Neutrophil (primary cell): Measurements from ENCODE around the gene ITGB8.
"Not testable (repeated sequence)": the region's sequence is repeated elsewhere in the genome, so short reads cannot be mapped to it uniquely, and the experiment has no call there.

Experiments used
- H3K27ac ChIP-seq: fragments of 200-600 bp; sonication (generic); 2 replicates; pipeline ENCODE4 v1.5.1; 2016; ENCODE audit warnings: mild to moderate bottlenecking, moderate library complexity
- H3K27me3 ChIP-seq: fragments of 200-600 bp; sonication (generic); 2 replicates; pipeline ENCODE4 v1.6.0; 2016; ENCODE audit warnings: mild to moderate bottlenecking
- H3K36me3 ChIP-seq: fragments of 200-600 bp; sonication (generic); 2 replicates; pipeline ENCODE4 v1.5.1; 2017
- H3K4me1 ChIP-seq, 2 experiments: fragments of 200-600 bp in 1 of 2; sonication (generic) in 1 of 2; 1 replicate in 1 of 2; 2 replicates in 1 of 2; pipeline versions ENCODE4 v1.5.1 to v1.6.1; 2013 to 2016; ENCODE audit warnings: low read depth in 1 of 2, low read length in 1 of 2, mild to moderate bottlenecking in 1 of 2, moderate library complexity in 1 of 2; ENCODE audit not compliant: control insufficient read depth in 1 of 2, insufficient read depth in 1 of 2
- H3K4me3 ChIP-seq, 2 experiments: fragments of 200-600 bp in 1 of 2; sonication (generic) in 1 of 2; 1 replicate in 1 of 2; 2 replicates in 1 of 2; pipeline ENCODE4 v1.5.1; 2013 to 2016; ENCODE audit warnings: low read depth in 1 of 2, low read length in 1 of 2, mild to moderate bottlenecking in 1 of 2, moderate library complexity in 1 of 2
- H3K9me3 ChIP-seq: fragments of 200-600 bp; sonication (generic); 2 replicates; pipeline ENCODE4 v1.5.1; 2016
- TF ChIP-seq, protein P1 (sequence below): fragments of 200-600 bp; sonication (generic); IDR thresholded peaks from 2 replicates; pipeline ENCODE4 v1.5.1; 2016; ENCODE audit warnings: antibody characterized with exemption

Gene ITGB8

DNA sequence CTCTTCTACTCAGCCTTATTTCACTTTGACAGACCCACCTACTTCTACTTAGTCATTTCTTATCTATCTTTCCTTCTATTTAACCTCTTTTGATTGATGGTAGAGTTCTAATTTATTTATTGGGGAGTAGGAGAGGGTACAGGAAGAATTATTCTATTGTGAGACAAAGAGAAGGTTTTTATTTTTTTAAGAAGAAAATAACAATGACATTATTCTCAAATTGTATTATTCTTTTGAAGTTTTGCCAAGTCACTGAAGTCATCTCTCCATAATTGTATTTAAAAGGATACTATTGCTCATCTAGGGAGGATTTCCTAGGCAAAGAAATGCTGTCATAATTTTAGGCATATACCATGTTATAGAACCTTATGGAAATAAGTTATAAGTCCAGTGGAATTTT lies 52.7 kb downstream of the ITGB8 start:
- Histone ChIP-seq H3K36me3 (no peaks in the 10 kb centered on the region), H3K4me1 (no peaks in the 10 kb centered on the region), H3K27ac (no peak overlapping the region), H3K27me3 (no peaks in the 10 kb centered on the region), H3K9me3 (no peaks in the 10 kb centered on the region), H3K4me3 (no peak overlapping the region)
- TF ChIP-seq, protein P1, sequence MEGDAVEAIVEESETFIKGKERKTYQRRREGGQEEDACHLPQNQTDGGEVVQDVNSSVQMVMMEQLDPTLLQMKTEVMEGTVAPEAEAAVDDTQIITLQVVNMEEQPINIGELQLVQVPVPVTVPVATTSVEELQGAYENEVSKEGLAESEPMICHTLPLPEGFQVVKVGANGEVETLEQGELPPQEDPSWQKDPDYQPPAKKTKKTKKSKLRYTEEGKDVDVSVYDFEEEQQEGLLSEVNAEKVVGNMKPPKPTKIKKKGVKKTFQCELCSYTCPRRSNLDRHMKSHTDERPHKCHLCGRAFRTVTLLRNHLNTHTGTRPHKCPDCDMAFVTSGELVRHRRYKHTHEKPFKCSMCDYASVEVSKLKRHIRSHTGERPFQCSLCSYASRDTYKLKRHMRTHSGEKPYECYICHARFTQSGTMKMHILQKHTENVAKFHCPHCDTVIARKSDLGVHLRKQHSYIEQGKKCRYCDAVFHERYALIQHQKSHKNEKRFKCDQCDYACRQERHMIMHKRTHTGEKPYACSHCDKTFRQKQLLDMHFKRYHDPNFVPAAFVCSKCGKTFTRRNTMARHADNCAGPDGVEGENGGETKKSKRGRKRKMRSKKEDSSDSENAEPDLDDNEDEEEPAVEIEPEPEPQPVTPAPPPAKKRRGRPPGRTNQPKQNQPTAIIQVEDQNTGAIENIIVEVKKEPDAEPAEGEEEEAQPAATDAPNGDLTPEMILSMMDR = no peak

DNA sequence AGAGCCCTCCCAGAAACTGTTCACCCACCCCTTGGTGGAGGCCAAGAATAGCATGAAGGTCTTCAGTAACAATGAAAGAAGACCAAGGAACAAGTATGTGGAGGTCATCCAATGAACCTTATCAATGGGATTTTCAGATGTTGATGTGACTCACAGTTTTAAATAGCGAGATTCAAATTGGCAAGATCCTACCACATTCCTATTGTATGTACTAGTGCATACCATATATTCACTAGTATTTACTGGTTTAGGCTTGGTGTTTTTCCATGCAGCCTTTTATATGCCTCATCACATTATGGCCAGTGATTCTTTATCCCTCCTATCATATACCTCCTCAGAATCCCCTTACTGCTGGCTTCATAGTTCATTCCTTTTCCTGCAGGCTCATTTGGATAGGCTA lies 54.4 kb downstream of the ITGB8 start:
- Histone ChIP-seq H3K27me3 (no peaks in the 10 kb centered on the region), H3K4me3 (no peak overlapping the region), H3K9me3 (no peaks in the 10 kb centered on the region), H3K36me3 (no peaks in the 10 kb centered on the region), H3K27ac (no peak overlapping the region), H3K4me1 (no peaks in the 10 kb centered on the region)
- TF ChIP-seq, protein P1 = no peak

DNA sequence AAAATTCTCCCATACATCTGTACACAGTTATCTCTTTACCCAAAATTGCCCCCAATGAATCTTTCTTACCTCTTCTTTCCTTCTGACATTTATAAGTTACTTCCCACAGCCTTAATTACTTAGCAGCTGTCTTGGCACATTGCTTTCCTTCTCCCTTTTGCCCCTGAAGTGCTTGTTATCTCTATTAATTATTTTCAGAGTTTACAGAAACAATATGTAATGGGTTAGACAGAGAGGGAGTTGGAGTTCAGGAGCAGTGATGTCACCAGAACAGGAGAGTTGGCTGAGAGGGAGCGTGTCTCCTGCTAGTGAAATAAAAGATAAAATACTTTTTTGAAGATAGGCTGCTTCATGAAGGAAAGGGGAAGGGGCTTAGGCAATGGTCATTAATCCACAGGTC lies 57.4 kb downstream of the ITGB8 start:
- H3K27me3 ChIP-seq = no peaks in the 10 kb centered on the region
- H3K4me1 ChIP-seq = no peaks in the 10 kb centered on the region
- TF ChIP-seq, protein P1 = no peak
- H3K4me3 ChIP-seq = no peak overlapping the region
- no peaks in the 10 kb centered on the region for H3K36me3 ChIP-seq
- no peak overlapping the region for H3K27ac ChIP-seq
- H3K9me3 ChIP-seq = no peaks in the 10 kb centered on the region

DNA sequence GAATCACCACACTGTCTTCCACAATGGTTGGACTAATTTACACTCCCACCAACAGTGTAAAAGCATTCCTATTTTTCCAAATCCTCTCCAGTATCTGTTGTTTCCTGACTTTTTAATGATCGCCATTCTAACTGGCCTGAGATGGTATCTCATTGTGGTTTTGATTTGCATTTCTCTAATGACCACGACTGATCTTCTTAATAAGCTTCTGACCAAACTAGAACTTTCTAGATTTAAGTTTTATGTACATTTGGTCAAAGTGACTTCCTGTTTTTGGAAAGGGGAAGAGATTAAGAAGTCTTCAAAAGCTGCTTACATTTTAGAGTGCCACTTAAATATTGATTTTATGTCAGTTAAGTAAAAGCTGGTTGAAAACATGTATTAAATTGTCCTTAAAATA lies 58.5 kb downstream of the ITGB8 start:
- not testable (repeated sequence) for H3K27me3 ChIP-seq, H3K4me1 ChIP-seq, H3K9me3 ChIP-seq, H3K27ac ChIP-seq, H3K36me3 ChIP-seq, H3K4me3 ChIP-seq

DNA sequence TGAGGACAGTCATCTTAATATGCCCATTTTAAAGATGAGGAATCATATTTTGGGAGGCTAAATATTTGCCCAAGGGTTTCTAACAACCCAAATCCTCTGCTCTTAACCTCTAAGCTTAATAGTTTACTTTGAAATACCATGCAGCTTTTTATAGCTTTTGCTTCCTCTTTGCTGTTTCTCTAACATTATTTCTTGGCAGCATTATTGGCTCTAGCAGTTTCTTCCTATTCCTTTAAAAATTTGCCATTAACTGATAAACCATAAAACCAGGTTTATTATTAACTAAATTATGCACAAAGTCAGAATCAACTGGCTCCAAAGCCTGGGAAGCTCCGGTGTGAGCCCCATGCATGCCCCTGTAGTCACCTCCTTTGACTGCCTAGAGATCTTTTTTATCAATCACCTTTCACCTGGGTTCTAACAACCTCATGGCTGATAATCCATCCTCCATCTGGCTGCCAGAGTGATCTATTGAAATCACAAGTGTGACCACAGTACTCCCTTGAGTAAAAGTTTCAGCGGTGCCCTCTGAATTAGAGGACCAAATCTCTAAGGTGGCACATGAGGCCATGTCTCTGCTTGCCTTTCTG lies 62.4 kb downstream of the ITGB8 start:
- Histone ChIP-seq H3K27ac (no peak overlapping the region), H3K4me3 (no peak overlapping the region), H3K36me3 (no peaks in the 10 kb centered on the region), H3K4me1 (peaks cover 0 to 14% of the 10 kb centered on the region in 2 experiments), H3K9me3 (no peaks in the 10 kb centered on the region), H3K27me3 (no peaks in the 10 kb centered on the region)
- TF ChIP-seq, protein P1 = no peak

DNA sequence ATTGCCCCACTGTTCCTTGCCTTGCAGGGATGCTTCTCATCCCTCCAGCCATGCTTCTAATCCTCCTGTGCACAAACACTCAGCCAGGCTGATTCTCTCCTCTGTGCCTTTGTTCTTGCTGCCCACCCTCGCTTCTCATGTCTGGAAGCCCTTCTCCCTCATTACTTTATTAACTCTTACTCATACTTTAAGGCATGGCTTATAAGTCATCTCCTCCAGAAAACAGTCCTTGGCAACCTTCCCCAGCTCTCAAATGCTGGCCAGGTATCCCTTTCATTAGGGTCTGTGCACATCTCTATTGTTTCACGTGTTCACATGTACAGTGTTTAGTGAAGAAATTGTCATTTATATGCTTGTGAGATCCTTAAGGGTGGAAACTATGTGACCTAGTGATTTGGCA lies 62.9 kb downstream of the ITGB8 start:
- TF ChIP-seq, protein P1 = no peak
- Histone ChIP-seq H3K27ac (no peak overlapping the region), H3K4me3 (no peak overlapping the region), H3K4me1 (peaks cover 0 to 14% of the 10 kb centered on the region in 2 experiments), H3K27me3 (no peaks in the 10 kb centered on the region), H3K9me3 (no peaks in the 10 kb centered on the region), H3K36me3 (no peaks in the 10 kb centered on the region)
